GM18909 (cell line): Measurements from ENCODE around the gene SERPING1.

Source experiments
- ATAC-seq: cut with Tn5 transposase; IDR thresholded peaks from one replicate; pipeline ENCODE4 v1.9.1; 2021; ENCODE audit warnings: mild to moderate bottlenecking; ENCODE audit not compliant: unreplicated experiment, poor library complexity

Gene SERPING1

GRCh38 chr11:57596266-57596885 is 1.1 kb upstream of the SERPING1 start:
- ATAC-seq = no peak

DNA sequence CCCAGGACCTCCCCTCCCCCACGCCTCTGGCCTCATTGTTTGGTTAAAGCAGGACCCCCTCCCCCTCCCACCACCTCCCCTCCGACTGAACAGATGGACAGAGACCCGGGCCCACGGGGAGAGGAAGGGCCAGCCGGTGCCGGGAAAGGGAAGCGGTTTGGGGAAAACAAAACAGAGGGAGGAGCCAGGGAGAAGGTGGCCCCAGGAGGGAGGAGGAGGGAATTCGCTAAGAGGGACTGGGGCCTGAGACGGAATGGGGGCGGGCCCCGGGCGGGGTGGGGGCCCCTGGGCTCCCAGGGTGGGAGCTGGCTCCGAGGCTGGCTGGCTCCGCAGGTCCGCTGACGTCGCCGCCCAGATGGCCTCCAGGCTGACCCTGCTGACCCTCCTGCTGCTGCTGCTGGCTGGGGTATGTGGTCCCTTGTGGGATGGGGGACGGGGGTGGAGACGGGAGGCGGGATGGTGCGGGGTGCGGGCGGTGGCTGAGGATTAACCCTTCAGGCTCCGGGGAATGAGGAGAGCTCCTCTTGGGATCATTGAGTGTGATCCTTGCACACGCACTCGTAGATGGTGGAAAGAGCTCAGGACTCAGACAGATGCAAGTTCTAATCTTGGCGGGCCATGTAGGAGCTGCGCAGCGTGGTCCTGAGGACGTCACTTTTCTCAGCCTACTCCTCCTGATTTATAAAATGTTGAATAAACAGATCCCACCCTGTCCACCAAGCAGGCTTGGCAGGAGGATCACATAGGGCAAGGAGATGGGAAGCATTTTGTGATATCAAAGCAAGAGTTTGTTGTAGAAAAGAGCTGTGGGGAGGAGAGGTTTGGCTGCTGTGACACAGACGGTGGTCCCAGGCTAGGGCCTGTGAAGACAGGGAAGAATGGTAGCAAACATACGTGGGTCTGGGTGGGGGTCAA is 688 bp downstream of the SERPING1 start:
- no peak for ATAC-seq

DNA sequence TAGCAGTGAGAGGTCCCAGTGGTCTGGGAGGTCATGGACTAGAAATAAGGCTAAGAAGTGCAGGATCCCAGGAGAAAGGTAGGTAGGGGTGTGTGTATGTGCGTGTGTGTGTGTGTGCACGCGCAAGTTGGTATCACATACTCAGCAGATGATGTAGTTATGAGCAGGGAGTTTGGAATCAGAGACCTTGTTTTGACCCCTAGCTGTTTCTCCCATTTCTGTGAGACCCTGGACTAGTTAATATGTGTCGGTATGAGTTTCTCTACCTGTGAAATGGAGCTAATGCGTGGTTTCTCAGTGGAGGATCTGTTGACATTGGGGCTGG is 1.3 kb downstream of the SERPING1 start:
- ATAC-seq = no peak

- ATAC-seq = no peak
Measured at GRCh38 chr11:57599381-57599780, 1.9 kb downstream of the SERPING1 start.

GRCh38 chr11:57601297-57601696 is 3.8 kb downstream of the SERPING1 start:
- ATAC-seq = no peak

DNA sequence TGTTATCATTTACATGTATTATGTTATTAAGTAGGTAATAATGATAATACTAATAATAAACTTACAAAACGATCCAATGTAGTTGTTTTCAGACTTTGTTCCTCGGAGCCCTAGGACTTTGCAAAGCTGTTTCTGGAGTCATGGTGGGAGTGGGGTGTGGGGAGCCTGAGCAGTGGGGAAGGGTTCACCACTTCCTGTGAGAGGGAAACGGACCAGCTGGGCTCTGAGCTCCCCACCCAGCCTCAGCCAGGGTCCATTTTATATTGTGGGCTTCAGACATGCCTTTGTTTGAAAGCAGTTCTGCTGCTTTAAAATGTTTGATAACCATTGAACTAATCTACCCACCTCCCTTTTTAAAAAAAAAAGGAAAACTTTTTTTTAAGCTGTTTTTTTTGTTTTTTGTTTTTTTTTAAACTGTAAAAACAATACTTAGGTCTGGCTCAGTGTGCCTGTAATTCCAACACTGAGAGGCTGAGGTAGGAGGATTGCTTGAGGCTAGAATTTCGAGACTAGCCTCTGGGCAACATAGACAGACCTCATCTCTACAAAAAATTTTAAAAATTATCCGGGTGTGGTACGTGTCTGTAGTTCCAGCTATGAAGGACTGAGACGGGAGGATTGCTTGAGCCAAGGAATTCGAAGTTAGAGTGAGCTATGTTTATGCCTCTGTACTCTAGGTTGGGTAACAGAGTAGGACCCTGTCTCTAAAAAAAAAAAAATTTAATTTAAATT is 7.0 kb downstream of the SERPING1 start:
- ATAC-seq = no peak

- ATAC-seq = no peak
Measured at GRCh38 chr11:57605028-57605420, 7.5 kb downstream of the SERPING1 start.

DNA sequence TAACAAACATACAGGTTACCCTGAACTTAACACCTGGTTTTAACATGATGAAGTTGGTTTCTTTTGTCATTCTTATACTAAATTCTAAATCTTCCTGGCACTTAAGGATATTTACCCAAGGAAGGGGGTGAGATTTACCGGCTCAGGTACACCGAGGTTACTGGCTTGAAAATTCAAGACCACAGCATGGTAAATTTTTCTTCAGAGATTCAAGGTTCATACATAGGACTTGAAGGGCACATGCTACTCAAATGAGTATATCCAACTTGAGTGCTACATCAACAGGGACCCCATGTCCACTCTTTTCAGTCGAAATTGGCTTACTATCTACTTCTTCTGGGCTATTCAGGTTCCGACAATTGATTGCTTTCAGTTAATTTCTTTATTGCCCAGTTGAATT is 12.7 kb downstream of the SERPING1 start:
- no peak for ATAC-seq

DNA sequence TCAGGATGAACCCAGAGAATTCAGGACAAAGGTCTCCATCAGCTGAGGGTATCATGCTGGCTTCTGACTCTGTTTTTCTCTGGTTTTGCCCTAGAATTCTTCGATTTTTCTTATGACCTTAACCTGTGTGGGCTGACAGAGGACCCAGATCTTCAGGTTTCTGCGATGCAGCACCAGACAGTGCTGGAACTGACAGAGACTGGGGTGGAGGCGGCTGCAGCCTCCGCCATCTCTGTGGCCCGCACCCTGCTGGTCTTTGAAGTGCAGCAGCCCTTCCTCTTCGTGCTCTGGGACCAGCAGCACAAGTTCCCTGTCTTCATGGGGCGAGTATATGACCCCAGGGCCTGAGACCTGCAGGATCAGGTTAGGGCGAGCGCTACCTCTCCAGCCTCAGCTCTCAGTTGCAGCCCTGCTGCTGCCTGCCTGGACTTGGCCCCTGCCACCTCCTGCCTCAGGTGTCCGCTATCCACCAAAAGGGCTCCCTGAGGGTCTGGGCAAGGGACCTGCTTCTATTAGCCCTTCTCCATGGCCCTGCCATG is 16.8 kb downstream of the SERPING1 start:
- ATAC-seq = no peak

- ATAC-seq = no peak
Measured at GRCh38 chr11:57615308-57615707, 17.8 kb downstream of the SERPING1 start.

DNA sequence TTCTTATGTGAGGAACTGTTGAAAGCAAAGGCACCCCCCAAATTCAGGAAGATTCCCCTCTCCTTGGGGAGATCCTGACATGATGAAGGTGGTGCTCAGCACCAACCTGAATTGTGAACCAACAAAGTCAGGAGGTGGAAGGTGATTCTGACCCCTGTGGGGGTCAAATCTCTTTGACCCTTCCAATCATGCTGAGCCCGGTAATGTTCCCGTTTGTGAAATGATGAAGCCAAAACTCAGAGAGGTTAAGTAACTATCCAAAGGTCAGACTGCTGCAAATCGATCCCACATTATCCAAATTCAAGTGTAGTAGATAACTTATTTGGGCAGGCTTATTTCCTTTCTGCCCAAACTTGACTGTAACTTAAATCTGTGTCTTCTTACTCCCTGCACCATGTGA is 19.1 kb downstream of the SERPING1 start:
- no peak for ATAC-seq

GRCh38 chr11:57618438-57618837 is 21.0 kb downstream of the SERPING1 start:
- ATAC-seq = no peak

GRCh38 chr11:57619331-57619730 is 21.8 kb downstream of the SERPING1 start:
- ATAC-seq = no peak

GRCh38 chr11:57620467-57620866 is 23.0 kb downstream of the SERPING1 start:
- no peak for ATAC-seq

DNA sequence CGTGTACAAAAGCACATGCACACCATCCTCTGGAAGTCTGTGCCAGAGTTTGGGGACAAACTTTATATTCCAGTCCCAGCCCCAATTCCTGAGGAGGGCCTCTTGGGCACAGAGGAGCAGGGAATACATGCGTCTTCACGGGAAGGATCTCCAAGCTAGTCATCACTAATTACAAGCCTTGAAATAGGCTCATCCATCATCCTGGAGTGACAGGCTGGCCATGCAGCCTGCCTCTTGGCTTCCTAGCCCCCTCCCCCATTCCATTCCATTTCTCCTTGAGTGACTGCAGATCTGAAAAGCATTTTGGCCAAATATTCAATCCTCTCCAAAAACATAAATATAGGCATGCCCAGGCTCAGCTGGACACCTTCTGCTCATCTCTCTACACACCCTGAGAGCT is 24.8 kb downstream of the SERPING1 start:
- ATAC-seq = no peak

DNA sequence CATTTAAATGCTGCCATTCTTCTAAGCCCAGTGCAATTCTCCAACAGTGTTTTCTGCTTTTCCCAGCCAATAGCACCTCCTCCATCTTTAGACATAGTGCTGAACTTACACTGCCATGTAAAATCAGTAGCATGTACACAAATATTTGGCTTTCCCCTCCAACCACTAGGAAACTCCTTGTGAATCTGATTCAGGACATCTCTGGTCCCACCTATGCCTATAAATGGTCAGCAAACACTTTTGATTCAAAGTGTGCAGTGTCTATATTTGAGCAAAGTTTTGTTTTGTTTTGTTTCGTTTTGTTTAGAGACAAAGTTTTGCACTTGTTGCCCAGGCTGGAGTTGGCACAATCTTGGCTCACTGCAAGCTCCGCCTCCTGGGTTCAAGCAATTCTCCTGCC is 27.4 kb downstream of the SERPING1 start:
- no peak for ATAC-seq

DNA sequence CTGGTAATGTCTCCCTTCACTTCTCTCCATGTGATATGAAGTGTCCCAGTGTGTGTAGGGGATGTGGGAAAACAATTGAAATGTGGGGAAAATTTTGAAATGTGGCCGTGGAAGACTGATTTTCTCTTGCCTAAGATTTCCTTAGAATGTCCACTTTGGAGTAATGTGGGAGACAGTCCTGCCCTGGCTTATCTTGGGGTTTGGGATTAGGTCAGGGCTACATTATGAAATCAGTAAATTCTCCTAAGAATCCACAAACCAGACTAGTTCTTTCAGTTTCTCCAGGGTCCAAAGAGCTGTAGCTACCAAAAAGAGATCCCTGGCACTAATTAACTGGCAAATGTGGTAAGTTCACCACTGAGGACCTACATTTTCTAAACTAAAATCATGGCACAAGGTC is 29.4 kb downstream of the SERPING1 start:
- no peak for ATAC-seq

GRCh38 chr11:57630171-57630570 is 32.7 kb downstream of the SERPING1 start:
- no peak for ATAC-seq

DNA sequence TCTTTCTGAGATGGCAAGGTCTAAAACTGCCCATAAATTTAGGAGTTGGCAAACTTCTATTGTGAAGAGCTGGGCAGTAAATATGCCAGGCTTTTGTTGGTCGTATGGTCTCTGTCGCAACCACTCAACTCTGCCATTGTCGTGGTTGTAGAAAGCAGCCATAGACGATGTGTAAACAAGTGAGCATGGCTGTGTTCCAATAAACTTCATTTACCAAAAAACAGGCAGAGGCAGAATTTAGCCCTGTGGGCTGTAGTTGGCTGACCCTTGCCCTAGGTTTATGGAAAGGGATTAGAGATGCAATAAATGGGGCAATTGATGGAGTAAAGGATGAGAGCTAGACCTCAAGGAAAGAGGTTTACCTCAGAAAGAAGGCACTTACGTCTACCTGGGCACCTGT is 34.6 kb downstream of the SERPING1 start:
- ATAC-seq = no peak

- ATAC-seq = no peak
Measured at GRCh38 chr11:57633394-57634070, 36.0 kb downstream of the SERPING1 start.

DNA sequence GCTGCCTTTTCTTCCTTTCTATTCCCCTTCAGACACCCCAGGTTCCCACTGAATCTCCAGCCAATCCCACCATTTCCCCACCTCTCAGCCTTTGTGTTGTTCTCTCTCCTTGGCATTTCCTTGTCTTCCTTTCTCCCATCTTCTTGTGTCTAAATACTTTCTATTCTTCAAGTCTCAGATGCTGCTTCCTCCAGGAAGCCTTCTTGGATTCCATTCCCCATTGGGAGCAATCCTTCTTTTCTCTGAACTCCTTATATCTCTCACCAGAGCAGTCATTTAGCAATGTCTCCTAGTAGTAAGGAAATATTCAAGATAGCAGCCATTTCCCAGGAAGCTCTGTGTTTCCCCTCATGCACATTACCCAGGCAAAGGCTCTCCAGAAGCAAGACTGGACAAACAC is 36.8 kb downstream of the SERPING1 start:
- ATAC-seq = no peak
